ENCODE data around the gene LACC1.

GRCh38 chr13:43876366-43876765 is 3.3 kb upstream of the LACC1 start:
- TF ChIP-seq EZH2phosphoT487 (IDR thresholded peaks at IDR 0.05; ENCODE audit: borderline replicate concordance, low read length) (no peak), CTCF (IDR thresholded peaks at IDR 0.05; ENCODE audit: low read depth, low read length, poor library complexity, severe bottlenecking) (no peak)
